Right lung (tissue), 5 donors: ENCODE results near the gene BEX3. TPM values are rescaled to one million over a fixed set of nuclear protein-coding genes. Genes with fewer than 3 reads are reported as not detected.

Source experiments
- DNase-seq, 2 donors: peaks; one replicate each; pipeline ENCODE4 v3.0.0-alpha.2; 2013
- polyA plus RNA-seq, 5 donors: library from polyadenylated mRNA; unstranded; fragments of 120-200 nt; gene quantifications; one replicate each; pipeline versions ENCODE4 v1.2.1 to v1.2.3, GENCODE V29; 2013; ENCODE audit warnings: inconsistent platforms in 1 of 5, low replicate concordance in 1 of 5; ENCODE audit not compliant: insufficient read length in 5 of 5, insufficient read depth in 1 of 5

Gene BEX3
- polyA plus RNA-seq, 5 donors: 389 to 436 (median 421) TPM

DNA sequence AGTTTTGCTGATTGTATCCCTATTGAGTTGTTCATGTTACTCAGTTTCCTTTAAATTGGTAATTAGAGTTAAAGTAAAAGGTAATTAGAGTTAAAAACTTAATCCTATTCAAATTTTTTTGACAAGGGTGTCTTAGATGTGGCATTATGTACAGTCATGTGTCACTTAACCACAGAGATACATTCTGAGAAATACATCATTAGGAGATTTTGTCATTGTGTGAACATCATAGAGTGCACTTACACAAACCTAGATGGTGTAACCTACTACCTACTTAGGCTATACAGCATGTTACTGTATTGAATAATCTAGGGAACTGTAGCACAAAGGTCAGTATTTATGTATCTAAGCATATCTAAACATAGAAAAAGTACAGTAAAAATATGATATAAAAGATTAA, 39.2 kb downstream of the BEX3 start:
- no peak for DNase-seq

DNA sequence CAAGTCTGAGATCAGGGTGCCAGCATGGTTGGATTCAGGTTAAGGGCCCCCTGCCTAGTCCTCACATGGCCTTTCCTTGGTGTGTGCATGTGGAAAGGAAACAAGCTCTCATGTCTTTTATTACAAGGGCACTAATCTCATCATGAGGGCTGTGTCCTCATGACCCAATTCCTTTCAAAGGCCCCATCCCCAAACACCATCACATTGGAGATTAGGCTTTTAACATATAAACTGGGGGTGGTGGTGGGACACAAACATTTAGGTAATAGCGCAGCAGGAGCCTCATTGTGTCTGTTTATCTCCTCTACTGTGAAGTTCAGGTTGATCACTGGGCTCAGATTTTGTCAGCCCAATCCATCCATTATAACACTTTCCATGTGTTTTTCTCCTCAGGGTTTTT, 41.0 kb downstream of the BEX3 start:
- DNase-seq: no peak

DNA sequence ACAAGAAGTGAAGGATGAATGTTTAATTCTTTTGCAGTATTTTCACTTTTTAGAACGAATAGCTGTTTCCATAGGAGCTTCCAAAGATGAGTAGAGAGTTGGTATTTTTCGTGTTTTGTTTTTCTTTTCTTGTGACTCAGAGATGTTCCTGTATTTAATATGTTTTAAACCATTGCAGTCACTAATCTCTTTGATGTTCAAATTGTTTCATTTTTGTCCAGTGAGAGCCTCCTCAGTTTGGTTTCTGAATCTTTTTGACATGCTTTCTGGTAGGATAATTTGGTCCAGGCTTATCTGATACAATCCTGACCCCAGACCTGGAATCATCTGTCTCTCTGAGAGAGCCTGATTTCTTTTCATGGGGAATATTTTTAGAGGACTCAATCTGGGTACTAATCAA, 41.6 kb downstream of the BEX3 start:
- no peak for DNase-seq

DNA sequence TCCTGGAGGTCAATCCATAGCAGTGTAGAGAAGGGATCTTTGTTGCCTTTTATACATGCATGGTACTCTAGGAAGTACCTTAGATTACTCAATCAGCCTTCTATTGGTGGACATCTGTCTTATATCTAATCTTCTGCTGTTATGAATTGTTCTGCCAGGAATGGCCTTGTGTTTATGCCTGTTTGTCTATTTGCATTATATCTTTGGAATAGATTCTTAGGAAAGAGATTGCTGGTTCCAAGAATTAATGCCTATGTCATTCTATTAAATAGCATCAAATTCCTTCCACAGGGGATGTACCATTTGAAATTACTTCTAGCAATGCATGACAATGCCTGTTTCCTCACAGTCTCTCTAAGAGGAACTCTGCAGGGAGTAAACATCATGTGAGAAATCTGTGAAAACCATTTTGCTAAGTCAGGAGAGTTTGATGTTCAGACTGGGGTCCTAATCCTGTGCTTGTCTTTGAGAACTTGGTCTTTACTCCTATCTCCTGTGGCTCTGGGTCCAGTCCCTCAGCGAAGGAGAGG, 42.5 kb downstream of the BEX3 start:
- DNase-seq: no peak

DNA sequence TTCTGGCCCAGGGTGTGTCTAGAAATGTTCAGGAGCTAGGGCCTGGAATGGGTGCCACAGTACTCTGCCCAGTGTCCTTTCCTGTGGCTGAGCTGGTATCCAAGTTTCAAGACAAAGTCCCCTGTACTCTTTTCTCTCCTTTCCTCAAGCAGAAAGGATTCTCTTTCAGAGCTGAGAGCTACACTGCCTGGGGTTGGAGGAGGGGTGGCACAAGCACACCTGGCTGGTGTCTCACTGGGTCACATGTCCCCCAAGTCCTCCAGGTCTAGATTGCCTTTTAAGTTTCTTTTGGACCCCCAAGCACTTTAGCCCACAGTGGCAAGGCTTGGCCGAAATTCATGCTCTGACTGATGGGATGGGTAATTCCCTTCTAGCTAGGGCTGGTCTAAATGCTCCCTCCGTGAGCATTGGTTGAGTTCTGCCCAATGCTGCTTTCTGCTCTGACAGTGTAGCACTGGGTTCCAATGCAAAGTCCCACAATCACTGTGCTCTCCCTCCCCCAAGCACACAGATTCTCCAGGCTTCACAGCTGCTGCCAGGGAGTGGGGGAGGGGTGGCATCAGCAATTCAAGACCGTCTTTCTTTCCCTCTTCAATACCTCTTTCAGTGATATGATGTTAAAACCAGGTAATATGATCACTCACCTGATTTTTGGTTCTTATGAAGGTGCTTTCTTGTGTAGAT, 47.8 kb downstream of the BEX3 start:
- no peak for DNase-seq

Other genes starting within 250 kb of the BEX3 start
- 100 to 1,000 TPM in 2 of 5 donors, 10 to 100 TPM in 3; 74.9 to 114 (median 91.0) TPM for gene BEX4, start 161.4 kb upstream of the BEX3 start, polyA plus RNA-seq
- 100 to 1,000 TPM; 113 to 156 (median 128) TPM for gene TCEAL8, start 121.4 kb upstream of the BEX3 start, polyA plus RNA-seq
- gene TCEAL5, start 99.8 kb upstream of the BEX3 start, polyA plus RNA-seq: 1 to 10 TPM; 1.8 to 2.6 (median 2.0) TPM
- gene BEX2, start 65.5 kb upstream of the BEX3 start, polyA plus RNA-seq: 10 to 100 TPM; 23.3 to 36.8 (median 25.3) TPM
- gene TCEAL7, start 46.3 kb upstream of the BEX3 start, polyA plus RNA-seq: 10 to 100 TPM; 19.5 to 32.4 (median 27.7) TPM
- gene TCEAL9, start 20.0 kb upstream of the BEX3 start, polyA plus RNA-seq: 100 to 1,000 TPM; 138 to 184 (median 150) TPM
- gene RAB40A, start 143.0 kb downstream of the BEX3 start, polyA plus RNA-seq: 1 to 10 TPM; 2.6 to 4.1 (median 3.2) TPM
- 100 to 1,000 TPM; 138 to 177 (median 144) TPM for gene TCEAL4, start 209.0 kb downstream of the BEX3 start, polyA plus RNA-seq
- 10 to 100 TPM; 24.7 to 32.3 (median 27.6) TPM for gene TCEAL3, start 231.4 kb downstream of the BEX3 start, polyA plus RNA-seq